ENCODE results near the gene GABRP.

The GABRP gene

DNA sequence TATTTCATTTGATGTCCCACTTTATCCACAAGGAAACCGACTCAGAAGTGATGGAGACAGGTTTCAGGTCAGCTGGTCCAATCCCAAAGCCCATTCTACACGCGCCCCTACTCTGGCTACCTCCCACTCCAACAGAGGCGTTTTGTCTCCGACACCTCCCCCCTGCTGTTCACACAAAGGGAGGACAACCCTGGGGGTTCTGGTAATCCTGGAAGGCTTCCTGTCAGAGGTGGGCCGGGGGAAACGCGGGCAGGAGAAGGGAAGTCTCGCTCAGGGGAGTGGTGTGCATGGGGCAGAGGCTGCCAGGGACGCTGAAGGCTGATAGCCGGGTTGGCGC lies 39.7 kb upstream of the GABRP start:
- DNase-seq (ENCODE audit: insufficient read length, low spot score) (no peak), FAIRE-seq (no peak)
- TF ChIP-seq, protein P1, sequence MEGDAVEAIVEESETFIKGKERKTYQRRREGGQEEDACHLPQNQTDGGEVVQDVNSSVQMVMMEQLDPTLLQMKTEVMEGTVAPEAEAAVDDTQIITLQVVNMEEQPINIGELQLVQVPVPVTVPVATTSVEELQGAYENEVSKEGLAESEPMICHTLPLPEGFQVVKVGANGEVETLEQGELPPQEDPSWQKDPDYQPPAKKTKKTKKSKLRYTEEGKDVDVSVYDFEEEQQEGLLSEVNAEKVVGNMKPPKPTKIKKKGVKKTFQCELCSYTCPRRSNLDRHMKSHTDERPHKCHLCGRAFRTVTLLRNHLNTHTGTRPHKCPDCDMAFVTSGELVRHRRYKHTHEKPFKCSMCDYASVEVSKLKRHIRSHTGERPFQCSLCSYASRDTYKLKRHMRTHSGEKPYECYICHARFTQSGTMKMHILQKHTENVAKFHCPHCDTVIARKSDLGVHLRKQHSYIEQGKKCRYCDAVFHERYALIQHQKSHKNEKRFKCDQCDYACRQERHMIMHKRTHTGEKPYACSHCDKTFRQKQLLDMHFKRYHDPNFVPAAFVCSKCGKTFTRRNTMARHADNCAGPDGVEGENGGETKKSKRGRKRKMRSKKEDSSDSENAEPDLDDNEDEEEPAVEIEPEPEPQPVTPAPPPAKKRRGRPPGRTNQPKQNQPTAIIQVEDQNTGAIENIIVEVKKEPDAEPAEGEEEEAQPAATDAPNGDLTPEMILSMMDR (IDR thresholded peaks at IDR 0.05; ENCODE audit: insufficient read depth, missing control alignments) = no peak

DNA sequence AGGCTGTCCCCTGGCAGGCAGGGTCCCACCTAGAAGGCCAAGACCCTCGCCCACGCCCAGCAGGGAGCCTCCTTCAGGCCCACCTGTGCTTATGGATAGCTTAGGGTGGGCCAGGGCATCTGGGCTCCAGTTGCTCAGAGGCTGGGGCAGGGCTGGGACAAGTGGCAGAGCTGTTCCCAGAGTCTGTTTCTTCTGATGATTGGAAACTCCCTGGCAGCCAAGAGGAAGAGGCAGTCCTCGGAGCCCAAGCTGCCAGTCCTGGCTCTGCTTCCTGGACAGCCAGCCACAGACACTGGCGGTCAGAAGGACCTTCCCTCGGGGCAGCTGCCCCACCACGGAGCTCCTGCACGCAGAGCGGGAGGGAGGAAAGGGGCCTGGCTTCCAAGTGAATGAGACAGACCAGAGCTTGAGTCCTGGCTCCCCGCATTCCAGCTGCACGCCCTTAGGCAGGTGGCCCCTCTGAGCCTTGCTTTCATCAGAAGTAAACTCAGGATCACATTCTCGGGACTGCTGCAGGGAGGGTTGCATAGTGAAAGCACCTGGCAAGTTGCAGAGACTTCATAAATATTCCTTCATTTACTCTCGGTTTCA lies 37.9 kb upstream of the GABRP start:
- TF ChIP-seq, protein P1 (IDR thresholded peaks at IDR 0.05; ENCODE audit: insufficient read depth, missing control alignments) = no peak
- FAIRE-seq (no peak), DNase-seq (ENCODE audit: insufficient read length, low spot score) (no peak)

DNA sequence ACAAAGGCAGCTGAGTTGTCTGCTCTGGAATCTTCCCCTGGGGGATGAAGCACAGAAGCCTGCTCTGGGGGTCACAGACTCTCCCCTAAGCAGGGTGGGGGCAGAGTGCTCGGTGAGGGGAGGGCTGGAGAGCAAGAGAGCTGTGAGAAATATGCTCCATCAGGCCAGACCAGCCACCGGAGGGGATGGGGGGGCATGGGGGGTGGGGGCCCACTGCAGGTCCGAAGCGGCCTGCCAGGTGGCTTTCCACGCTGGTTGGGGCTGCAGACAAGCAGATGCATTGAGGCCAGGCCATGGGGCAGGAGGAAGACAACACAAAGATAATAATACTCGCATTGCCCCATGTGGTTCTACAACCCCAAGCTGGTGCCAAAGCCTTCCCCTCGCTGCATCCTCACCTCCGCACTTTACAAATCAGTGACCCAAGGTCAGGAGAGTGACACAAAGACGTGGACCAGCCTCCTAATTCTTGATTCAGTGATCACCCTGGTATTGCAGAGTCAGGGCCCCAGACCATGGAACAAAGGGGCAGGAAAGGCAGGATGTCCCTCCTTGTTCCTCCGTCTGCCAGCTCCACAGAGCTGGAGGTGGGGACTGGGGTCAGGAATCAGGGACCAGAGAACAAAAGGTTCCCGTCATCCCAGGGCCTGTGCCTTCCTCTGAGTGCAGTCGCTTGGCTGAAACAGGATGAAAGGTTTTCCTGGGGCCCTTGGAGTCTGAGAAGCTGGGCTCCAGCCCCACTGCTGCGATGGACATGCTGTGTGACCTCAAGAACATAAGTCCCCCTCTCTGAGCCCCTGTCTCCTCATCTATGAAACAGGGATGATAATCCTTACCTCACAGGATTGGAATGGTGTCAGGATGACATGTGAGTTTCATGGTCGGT lies 37.2 kb upstream of the GABRP start:
- no peak for FAIRE-seq
- no peak for DNase-seq (ENCODE audit: insufficient read length, low spot score)
- TF ChIP-seq, protein P1 (IDR thresholded peaks at IDR 0.05; ENCODE audit: insufficient read depth, missing control alignments) = no peak

DNA sequence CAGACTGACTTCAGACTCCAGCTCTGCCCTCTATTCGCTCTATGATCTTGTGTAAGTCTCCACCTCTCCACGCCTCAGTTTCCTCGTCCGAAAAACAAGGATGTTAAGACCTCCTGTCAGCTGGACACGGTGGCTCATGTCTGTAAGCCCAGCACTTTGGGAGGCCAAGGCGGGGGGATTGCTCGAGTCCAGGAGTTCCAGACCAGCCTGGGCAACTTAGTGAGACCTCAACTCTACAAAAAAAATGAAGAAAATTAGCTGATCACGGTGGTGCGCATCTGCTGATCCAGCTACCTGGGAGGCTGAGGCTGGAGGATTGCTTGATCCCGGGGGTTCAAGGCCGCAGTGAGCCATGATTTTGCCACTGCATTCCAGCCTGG lies 36.6 kb upstream of the GABRP start:
- no peak for DNase-seq (ENCODE audit: insufficient read length, low spot score)
- no peak for FAIRE-seq
- TF ChIP-seq, protein P1 (IDR thresholded peaks at IDR 0.05; ENCODE audit: insufficient read depth, missing control alignments) = no peak

DNA sequence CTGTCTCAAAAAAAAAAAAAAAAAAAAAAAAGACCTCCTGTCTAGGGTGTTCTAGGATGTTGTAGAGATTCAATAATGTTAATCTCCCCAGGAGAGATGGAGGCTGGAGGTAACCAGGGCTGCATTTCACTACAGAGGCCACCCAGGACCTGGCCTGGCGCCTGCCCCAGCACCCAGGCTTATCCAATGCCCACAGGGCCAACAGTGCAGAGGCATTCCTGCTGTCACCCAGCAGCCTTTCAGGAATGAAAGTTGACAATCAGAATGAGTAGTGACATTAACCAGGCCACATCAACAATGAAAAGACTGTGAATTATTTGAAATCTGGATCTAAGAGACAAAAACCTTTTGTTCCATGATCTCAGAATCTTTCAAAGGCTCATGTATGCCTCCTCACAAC lies 36.2 kb upstream of the GABRP start:
- DNase-seq (ENCODE audit: insufficient read length, low spot score) (no peak), FAIRE-seq (no peak)
- TF ChIP-seq, protein P1 (IDR thresholded peaks at IDR 0.05; ENCODE audit: insufficient read depth, missing control alignments) = no peak

DNA sequence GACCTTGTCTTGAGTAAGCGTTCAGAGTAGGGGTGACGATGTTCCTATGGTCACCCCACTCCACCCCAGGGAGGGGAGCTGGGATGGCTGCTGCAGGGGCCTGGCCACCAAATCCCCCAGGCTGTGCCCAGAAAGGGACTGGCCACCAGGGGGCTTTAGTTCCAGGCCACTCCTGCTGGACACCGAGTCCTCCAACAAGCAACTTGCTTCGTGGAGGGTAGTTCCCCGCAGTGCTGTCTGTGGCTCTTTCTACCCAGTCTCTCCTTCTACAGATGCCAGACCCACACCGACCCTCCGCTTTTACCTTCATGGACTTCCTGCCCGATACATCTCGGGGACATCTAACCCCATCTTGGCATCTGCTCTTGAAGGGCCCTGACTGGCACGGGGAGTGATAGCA lies 35.7 kb upstream of the GABRP start:
- DNase-seq (ENCODE audit: insufficient read length, low spot score) (no peak), FAIRE-seq (no peak)
- TF ChIP-seq, protein P1 (IDR thresholded peaks at IDR 0.05; ENCODE audit: insufficient read depth, missing control alignments) = no peak

DNA sequence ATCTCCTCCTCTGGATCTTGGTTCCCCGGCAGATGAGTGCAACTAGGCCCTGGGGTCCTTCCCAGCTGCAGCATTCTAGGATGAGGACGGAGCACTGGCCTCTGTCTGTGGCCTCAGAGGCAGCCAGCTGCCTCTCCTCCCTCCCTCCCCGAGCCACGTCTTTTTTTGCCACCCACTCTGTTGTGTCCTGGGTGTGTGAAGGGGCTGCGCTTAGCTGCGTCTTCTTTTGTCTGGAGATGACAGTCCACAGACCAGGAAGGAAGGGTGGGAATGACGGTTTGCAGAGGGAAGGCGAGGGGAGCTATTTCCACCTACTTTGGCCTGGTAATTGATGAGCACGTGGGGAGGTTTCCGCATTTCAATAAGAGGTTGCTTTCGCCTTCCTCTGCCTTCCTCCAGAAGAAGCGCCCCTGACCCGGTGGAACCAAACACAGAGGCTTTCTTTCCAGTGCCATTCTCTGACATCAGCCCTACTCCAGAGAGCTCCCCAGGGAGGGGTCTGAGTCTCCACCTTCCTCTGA lies 34.5 kb upstream of the GABRP start:
- TF ChIP-seq, protein P1 (IDR thresholded peaks at IDR 0.05; ENCODE audit: insufficient read depth, missing control alignments) = no peak
- FAIRE-seq (no peak), DNase-seq (ENCODE audit: insufficient read length, low spot score) (no peak)
